Stimulated activated CD8-positive, alpha-beta memory T cell treated with anti-CD3 and anti-CD28 coated beads, Interleukin-15, amount 100 ng/mL, for 1 hour (primary cell): ENCODE data around the gene MEG3.
"Not testable (repeated sequence)": the region's sequence is repeated elsewhere in the genome, so short reads cannot be mapped to it uniquely, and the experiment has no call there.

Experiments used
- DNase-seq: peaks from one replicate; pipeline ENCODE4 v3.0.0-alpha.2; 2020; ENCODE audit warnings: low read depth

The MEG3 gene

DNA sequence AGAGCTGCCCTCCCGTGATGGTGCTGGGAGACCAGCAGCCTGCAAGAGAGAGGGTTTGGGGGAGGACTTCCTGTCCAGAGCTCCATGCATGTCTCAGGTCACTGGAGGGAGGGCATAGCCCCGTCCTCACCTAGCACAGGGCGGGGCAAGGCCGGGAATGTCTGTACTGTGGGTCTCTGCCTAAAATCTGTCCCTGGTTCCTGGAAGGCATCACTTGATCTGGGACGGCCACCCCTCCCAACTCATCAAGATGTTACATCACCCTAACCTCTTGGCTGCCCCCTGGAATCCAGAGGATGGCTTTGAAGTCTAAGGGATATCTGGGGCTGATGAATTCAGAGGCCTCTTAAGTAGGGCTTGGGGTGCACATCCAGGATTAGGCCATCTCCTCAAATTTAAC is 37.0 kb upstream of the MEG3 start:
- DNase-seq = no peak

DNA sequence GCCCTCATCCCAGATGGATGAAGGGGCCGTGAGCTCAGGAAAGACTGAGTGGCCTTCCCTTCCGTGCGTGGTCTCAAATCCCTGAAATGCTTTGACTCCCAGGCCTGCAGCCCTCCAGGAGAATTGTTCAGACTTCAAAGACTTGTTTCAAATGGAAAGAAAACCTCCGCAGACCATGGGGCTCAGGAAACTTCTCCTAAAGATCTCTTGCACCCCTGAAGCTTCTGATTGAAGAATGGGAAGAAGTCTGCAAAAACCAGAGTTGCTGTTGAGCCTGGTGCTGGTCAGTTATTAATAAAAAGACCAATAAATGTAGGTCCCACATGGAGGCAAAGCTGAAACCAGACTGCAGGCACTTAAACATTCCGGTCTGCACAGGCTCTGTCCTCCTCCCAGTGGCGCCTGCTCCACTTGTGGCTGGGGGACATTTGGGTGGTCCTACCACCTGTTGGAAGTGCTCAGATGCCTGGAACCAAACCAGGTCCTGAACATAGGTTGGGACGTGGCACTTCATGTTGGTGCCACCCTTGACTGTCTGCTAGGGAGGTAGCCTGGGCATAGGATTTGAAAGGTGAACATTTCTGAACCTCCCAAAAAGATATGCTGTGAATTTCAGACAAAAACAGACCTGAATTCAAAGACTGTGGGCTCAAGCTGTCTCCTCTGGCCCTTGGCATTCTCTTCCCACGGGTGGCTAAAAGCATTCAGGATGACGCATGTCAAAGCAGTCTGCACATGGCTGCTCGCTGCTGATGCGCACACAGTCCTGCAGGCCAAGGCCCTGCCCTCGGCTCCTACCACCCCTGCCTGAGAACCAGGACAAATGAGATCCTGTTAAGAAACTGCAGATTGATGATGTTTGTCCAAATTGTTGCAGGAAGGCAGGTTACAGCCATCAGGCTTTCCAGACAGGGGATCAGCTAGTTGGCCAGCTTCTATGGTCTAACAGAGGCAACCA is 36.2 kb upstream of the MEG3 start:
- no peak for DNase-seq

DNA sequence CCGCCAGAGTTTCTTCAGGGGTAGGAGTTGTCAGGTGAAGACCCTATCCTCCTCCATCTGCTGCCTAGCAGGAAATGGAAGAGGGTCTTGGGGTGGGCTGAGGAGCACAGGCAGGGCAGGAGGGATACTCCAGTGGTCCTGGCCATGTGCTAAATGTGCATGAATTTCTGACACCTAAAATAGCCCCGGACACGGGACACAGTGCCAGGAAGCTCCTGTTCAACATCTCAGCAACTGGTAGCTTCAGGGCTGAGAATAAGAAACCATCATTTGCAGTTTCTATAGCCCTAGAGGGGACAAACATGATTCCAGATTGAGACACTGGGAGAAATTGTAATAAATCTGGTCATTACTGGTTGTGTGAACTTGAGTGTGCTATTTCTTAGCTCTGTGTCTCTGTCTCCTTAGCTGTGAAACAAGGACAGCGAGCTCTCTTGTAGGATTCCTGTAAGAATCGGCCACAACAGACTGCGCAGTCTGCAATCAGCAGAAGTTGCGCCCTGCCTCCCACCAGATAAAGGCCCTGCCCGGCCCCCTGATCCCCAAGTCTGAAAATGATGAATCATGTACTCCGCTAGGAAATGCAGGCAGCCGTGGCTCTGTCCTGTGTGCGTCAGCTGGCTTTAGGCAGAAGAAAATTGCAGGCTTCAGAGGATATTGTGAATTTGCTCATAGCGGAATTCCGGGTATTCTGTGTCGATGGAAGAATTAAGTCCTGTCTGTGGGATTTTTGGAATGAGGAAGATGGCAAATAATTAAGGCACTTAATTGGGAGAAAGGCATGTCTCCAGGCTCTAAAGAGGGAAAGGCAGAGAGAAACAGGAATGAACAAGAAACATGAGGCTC is 35.2 kb upstream of the MEG3 start:
- no peak for DNase-seq

DNA sequence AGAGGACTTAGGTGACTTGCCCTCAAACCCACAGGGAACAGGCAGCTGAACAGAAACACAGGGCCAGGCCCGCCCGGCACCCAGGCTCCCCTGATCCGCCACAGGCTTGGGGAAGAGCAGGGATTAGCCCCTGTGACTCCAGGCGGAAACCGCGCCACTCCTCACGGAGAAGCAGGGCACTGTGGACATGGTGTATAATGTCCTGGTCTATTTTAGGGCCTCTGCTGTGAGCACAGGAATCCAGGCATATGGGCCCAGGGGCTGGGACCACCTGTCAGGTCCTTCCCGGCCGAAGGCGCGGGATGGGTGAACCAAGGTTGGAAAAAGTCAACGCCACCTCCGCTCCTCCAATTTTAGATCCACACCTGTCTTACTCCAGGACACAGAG is 34.6 kb upstream of the MEG3 start:
- DNase-seq = no peak

DNA sequence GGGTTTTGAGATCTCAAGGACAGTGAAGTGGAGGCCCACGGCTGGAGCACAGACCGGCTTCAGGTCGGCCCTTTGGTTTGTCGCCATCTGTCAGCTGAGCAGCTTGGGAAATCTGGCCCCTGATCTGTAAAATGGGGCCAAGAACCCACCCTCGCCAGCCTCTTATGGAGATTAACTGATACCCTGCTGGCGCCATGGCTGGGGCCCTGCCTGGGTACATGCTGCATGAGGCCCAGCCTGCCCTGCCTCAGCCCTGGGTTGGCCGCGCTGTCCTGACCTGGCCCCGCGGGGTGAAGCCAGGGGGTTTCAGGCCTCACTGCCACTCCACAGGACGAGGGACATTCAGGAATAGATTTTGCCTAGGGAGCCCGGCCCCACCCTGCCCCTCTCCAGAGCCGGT is 33.9 kb upstream of the MEG3 start:
- no peak for DNase-seq

DNA sequence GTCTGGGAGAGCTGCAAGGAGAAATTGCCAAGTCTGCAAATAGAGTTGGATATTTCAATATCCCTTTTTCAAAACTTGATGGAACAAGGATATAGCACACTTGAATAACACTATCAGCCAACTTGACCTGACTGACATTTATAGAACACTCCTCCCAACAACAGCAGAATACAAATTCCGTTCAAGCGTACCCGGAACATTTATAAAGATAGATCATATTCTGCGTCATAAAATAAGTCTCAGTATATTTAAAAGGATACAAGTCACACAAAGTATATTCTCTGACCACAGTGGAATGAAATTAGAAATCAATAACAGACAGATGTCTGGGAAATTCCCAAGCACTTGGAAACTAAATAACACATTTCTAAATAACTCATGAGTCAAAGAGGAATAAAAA is 29.0 kb upstream of the MEG3 start:
- DNase-seq = no peak

DNA sequence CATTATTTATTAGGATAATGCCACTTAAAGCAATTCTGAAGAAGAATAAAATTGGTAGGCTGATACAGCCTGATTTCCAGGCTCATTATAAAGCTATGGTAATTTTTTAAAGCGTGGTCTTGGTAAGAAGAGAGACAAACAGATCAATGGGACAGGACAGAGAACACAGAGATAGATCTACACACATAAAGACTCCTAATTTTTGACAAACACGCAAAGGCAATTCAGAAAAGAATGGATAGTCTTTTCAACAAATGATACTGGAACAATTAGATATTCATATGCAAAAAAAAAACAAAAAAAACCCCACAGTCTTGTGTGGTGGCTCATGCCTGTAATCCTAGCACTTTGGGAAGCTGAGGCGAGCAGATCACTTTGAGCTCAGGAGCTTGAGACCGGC is 25.9 kb upstream of the MEG3 start:
- no peak for DNase-seq

DNA sequence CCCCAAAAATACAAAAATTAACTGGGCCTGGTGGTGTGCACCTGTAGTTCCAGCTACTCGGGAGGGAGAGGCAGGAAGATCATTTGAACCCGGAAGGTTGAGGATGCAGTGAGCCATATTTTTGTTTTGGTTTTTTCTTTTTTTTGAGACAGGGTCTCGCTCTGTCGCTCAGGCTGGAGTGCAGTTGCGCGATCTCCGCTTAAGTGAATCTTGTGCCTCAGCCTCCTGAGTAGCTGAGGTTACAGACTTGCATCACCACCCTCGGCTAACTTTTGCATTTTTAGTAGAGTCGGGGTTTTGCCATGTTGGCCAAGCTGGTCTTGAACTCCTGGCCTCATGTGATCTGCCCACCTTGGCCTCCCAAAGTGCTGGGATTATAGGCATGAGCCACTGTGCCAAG is 24.5 kb upstream of the MEG3 start:
- not testable (repeated sequence) for DNase-seq

DNA sequence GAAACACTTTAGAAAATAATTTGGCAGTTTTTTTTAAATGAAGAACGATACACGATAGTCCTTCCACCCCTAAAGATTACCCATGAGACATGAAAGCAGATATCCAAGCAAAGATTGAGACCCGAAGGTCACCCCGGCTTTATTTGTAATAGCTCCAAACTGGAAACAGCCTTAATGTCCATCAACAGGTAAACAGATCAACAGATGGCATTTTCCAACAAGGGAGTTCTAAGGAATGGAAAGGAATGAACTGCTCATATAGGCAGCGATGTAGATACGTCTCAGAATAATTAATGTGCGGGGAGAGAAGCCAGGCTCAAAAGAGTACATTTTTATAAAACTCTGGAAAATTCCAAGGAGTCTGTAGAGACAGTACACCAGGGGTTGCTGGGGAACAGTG is 23.7 kb upstream of the MEG3 start:
- DNase-seq = no peak

DNA sequence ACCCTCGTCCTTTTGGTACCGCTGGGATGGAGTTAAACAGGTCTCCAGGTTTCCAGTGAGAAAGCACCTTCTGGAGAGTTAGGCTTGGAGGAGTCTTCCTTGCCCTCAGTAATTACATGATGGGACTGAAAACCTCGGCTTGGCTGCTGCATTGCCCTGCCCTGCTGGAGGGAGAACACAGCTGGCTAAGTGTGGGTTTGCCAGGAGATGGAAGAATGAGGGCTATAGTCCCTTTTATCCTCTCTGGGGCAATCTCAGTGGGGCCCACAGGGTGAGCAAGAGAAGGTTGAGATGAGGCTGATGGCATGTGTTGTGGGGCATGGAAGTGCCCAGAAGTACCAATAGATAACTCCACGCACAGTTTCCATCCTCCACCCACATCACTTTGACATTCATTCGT is 23.2 kb upstream of the MEG3 start:
- no peak for DNase-seq

DNA sequence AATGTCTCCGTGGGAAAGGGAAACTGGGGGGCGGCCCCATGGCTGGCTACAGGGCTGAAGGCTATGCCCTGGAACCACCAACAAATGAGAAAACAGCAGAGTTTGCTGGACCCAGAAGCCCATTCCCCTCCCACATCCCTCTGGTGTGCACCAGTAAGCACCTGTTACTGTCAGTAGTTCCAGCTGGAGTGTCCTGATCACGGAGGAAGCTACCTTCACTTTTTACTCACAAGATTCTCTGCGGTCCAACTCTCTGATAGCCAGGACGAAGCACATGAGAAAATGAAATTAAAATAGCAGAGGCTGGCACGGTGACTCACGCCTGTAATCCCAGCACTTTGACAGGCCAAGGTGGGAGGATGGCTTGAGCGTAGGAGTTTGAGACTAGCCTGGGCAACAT is 22.7 kb upstream of the MEG3 start:
- DNase-seq = no peak

DNA sequence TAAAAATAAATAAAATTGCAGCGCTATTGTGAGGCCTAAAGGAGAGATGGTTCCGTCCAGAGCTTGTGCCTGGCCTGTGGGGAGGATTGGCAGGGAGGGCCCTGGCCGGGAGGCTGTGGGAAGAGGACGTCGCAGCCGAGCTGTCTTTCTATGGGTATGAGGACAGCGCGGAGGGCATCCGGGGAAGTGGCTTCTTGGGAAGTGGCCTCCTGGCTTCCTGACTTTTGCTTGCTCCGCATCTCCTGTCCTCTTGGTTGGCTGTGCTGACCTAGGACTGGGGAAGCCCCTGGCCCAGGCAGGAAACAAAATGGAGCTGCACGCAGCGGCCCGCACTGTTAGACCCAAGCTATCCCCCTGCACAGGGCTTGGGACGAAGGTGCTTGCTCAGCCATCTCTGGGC is 22.2 kb upstream of the MEG3 start:
- DNase-seq = no peak

DNA sequence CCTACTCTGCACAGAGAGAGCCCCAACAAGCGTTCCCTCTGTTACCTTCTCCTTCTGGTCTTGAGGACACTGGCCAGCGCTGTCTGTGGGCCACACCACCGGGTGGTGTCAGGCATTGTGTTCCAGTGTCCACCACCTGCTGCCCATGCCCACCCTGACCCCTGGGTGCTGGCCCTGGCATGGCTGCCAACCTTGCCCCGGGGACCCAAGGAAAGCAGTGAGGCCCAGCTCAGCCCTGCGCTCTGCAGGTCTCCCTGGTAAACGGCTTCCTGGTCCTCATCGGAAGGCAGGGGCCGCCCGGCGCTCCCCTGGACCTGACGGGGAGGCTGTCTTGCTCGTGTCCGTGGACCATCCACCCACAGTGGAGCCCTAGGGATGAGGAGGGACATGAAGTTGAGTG is 21.8 kb upstream of the MEG3 start:
- no peak for DNase-seq

DNA sequence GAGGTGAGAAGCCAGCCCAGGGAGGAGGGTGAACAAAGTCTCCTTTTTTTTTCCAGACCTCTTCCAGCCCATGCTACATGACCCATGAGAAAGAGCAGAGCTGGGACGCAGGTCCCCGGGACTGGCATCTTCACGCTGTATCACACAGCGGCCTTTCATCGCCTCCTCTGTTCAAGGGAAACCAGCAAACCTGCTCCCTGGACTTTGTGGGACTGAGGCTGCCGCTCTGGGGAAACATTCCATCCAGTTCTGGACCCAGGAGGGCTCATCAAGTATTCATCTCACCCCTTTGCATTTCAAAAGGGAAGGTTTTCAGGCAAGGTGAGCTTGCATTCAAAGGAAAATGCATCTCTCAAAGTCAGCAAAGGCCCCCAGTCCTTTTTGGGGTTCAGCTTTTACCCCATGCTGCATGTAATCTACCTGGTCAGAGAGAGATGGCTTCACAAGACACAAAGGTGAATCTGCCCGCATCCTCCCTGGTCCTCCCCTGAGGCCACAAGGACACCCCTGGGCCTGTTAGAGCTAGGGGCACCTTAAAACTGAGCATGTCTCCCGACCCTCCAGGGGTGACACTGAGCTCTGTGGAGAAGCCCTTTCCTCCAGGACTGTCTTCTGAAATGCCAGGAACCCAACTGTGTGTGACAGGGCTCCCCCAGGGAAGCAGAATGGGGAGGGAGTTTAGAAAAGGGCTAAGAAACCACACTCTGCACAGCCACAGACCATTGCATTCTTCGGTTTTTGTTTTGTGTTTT is 21.2 kb upstream of the MEG3 start:
- no peak for DNase-seq

DNA sequence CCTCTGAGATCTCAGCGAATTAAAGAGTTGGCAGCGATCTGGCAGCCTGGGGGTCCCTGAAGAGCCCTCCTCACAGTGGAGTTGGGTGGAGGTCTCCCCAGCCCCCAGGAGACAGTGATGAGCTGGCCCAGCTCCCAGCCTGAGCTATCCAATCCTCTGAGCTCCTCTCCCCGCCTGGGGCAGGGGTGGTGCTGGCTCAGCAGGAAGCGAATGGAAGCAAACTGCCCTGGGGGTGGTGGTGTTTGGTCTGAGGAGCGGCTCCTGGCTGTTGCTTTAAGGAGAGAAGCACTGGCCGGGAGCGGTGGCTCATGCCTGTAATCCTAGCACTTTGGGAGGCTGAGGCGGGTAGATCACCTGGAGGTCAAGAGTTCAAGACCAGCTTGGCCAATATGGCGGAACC is 19.5 kb upstream of the MEG3 start:
- no peak for DNase-seq

DNA sequence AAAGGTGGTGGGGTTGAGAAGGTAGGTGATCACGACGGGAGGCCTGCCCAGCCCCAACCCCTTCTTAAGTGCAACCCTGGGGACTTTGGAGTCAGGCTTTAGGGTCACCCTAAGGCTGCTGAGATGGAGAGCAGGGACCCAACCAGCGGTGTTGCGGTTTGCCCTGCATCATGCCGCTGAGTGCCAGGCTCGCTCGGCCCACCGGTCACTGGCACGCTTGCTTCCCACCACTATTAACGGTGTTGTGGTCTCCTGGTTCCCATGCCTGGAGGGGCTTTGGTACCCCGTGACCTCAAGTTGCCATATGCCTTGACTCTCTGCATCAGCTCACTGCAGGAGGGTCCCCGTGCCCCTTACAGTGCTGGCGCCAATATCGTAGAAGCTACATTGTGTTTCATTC is 18.4 kb upstream of the MEG3 start:
- DNase-seq = no peak

DNA sequence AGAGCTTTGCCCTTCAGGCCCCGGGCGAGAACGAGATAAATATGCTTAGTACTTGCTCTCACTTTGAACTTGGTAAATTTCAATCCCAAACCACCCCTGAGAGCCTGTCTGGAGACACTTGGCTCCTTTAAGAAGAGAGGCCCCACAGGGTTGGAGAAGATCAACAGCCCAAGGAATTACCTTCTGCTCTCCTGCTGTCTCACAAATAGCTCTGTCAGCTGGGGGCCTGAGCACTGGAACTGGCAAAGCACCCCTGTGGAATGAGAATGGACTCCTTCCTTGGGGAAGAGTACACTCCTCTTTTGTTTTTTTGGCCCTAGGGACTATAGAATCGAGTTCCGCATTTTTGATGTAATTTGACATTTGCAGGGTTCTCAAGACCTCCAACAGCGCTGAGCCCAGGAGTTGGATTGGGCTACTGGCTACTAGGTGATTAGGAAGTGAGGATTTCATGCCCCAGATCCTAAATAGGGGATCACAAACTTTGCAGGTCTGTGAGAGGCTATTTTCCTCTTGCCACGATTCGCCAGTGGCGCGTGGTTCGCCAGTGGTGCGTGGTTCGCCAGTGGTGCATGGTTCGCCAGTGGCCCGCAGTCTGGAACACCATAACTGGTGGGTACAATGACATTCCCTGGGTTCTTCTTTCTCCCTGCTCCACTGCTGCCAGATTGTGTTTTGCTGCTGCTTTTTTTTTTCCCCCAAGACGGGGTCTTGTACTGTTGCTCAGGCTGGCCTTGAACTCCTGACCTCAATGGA is 17.8 kb upstream of the MEG3 start:
- no peak for DNase-seq

DNA sequence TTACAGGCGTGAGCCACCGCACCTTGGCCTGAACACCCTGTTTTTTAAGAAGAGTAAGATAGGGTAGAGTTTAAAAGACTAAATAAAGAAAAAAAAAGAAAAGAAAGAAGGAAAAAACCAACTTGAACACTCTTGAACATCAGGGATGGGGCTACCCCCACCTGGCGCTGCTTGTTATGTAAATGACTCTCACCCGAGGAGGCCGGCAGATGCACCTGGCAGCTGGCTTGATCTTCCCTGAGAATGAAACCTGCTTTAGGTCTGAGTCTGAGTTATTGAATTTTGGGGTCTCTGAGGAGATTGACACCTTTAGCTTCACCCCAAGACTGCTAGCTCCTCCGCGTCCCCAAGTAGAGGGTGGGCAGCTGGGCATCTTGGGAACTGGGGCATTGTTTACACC is 15.5 kb upstream of the MEG3 start:
- DNase-seq = no peak

DNA sequence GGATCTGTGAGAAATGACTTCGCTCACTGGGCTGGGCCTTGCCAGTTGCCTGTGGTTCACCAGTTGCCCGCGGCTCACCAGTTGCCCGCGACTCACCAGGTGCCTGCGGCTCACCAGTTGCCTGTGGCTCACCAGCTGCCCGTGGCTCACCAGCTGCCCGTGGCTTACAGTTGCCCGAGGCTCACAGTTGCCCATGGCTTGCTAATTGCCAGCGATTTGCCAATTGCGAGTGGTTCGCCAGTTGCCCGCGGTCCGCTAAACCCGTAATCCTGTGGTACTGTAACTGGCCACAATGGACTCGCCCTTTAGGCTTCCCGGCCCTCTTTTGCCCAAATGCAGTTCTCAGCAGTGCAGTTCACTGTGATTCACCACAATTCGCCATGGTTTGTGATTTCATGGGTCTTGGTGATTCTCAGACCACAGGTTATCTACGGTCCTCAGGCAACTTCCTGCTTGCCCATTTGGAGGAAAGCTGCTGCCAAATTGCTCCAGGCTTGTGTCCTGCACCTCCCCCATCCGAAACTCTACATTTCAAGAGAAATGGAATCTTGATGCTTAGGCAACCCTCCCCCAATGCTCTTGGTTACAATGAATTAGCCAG is 15.0 kb upstream of the MEG3 start:
- no peak for DNase-seq

DNA sequence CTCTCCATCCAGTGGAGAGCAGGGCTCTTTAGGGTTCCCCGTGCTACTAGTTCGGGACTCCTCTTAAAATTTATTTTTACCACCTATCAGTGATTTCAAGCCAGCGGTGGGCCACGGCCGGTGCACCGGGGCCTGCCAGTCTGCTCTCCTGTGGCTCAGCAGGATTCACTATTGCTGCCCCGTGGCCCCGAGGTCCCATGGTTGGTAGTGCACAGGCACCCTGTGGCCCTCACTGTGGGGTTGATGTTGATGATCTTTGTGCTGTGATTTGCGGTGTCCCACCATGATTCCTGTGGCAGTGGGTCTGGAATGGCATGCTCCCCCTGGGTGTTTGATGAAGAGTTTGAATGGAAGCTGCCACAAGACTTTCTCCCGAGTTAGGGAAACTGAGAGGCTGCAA is 12.6 kb upstream of the MEG3 start:
- DNase-seq = no peak

DNA sequence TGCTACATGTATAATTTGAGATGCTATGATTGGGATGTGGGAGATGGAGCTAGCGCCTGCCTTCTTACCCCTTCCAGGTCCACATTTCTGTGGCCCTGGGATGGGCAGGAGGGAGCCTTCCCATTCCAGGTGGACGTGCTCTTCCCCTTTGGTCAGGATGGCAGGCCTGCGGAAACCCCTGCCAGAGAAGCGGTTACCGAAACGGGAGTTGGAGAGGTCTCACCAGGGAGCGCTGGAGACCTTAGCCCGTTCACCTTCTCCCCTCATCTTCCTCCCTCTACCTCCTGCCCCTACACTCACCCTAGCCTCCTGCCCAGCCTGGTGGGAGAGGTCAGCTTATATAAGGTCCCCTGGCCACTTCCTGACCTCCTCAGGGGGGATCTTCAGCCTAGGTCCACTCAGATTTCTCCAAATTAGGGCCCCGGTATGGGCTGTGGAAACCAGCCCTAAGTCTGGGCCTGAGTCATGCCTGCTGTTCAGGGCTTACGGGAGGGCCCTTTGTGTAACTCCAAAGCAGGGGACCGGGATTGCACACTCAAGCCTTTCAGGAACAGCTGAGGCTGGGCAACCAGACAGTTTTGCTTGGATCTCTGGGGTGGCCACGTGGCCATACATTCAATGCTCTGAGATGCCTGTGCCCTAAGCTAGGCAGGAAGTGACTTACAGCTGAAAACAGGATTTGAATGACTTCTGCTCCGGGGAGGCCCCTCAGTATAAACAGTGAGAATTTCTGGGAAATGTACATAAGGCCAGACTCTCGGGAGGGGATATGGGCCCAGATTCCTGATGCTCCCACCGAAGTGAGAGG is 10.2 kb upstream of the MEG3 start:
- DNase-seq = no peak
